Testis (tissue), 2 donors: ENCODE results near the gene BRD3OS.

Source experiments
- CTCF ChIP-seq, 3 experiments: fragments of 450-650 bp in 2 of 3; fragments of 200-600 bp in 1 of 3; sonication (generic) in 1 of 3; IDR thresholded peaks; one replicate each; pipeline ENCODE4 v1.5.1; 2016 to 2019; ENCODE audit warnings: antibody characterized with exemption in 3 of 3, mild to moderate bottlenecking in 2 of 3, moderate library complexity in 1 of 3
- POLR2A ChIP-seq: fragments of 450-650 bp; IDR thresholded peaks from one replicate; pipeline ENCODE4 v1.6.1; 2017; ENCODE audit warnings: antibody characterized with exemption, mild to moderate bottlenecking, moderate library complexity

GRCh38 chr9:134011401-134011800 lies 13.9 kb upstream of the BRD3OS start:
- TF ChIP-seq CTCF (IDR thresholded peaks at IDR 0.05) (no peak), POLR2A (no peak)
